Measurements from ENCODE around the gene NAT16. TPM values are rescaled to one million over a fixed set of nuclear protein-coding genes. Genes with fewer than 3 reads are reported as not detected.

Gene NAT16
- total and polyA plus RNA-seq, 2 donors (not counting 1 experiment from before 2014, with no cell fraction given), result not detected

DNA sequence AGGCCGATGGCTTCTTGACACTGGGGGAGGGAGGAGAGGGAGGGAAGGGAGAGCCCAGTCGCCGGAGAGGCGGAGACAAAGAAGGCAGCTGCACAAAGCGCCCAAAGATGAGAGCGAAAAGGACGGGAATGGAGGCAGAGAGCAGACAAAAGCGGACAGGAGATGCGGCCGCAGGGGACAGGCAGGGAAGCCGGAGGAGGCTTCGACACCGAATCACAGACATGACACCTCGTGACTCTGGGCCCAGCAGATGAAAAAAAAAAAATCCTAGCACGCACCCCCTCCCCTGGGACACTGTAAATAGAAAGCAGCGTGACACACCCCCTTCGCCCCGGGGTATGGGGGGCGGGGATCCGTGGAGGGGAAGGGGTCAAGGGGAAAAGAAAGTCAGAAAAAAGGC is 976 bp downstream of the NAT16 start:
- peak overlapping the region in 1 of 5 experiments; percentile 29 for H3K4me3 ChIP-seq (ENCODE audit: control extremely low read depth in 1 of 5, extremely low read depth in 1 of 5, insufficient read depth in 1 of 5, low read depth in 2 of 5, low read length in 4 of 5)
- Mint-ChIP-seq H3K9me3 (ENCODE audit: insufficient read depth) (no peaks in the 10 kb centered on the region), H3K27me3 (peaks cover 67% of the 10 kb centered on the region), H3K27ac (peak overlapping the region; percentile 32), H3K4me1 (peaks cover 25% of the 10 kb centered on the region), H3K4me3 (peak overlapping the region; percentile 73)
- no peak overlapping the region for H3K27ac ChIP-seq (ENCODE audit: low read length in 2 of 2)
- ChIA-PET POLR2A (interaction anchor here (0.6 kb wide), 1 partner anchor 327 kb away, joined by 7 read pairs; the partner anchor contains the start of gene SLC12A9), CTCF (no interaction called here)
- H2AFZ ChIP-seq (ENCODE audit: insufficient read depth, low read depth, low read length, poor library complexity, severe bottlenecking), result no peak overlapping the region
- no peaks in the 10 kb centered on the region for H3K79me2 ChIP-seq (ENCODE audit: control insufficient read depth, insufficient read depth, low read length)
- no peaks in the 10 kb centered on the region for H3K36me3 ChIP-seq (replicated peaks in 1 of 2; ENCODE audit: control extremely low read depth in 1 of 2, control insufficient read depth in 1 of 2, extremely low read depth in 1 of 2, insufficient read depth in 2 of 2, low read length in 1 of 2)
- H3K4me2 ChIP-seq (replicated peaks; ENCODE audit: low read depth, low read length, poor library complexity, severe bottlenecking), result peak overlapping the region; percentile 66
- TF ChIP-seq EZH2 (IDR thresholded peaks at IDR 0.05; ENCODE audit: borderline replicate concordance, insufficient read depth, low read depth, low read length, poor library complexity, severe bottlenecking), result no peak
- TF ChIP-seq, protein P1, sequence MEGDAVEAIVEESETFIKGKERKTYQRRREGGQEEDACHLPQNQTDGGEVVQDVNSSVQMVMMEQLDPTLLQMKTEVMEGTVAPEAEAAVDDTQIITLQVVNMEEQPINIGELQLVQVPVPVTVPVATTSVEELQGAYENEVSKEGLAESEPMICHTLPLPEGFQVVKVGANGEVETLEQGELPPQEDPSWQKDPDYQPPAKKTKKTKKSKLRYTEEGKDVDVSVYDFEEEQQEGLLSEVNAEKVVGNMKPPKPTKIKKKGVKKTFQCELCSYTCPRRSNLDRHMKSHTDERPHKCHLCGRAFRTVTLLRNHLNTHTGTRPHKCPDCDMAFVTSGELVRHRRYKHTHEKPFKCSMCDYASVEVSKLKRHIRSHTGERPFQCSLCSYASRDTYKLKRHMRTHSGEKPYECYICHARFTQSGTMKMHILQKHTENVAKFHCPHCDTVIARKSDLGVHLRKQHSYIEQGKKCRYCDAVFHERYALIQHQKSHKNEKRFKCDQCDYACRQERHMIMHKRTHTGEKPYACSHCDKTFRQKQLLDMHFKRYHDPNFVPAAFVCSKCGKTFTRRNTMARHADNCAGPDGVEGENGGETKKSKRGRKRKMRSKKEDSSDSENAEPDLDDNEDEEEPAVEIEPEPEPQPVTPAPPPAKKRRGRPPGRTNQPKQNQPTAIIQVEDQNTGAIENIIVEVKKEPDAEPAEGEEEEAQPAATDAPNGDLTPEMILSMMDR (IDR thresholded peaks at IDR 0.05), result no peak
- DNase-seq (peak; percentile 38), ATAC-seq (ENCODE audit: low read depth) (peak; percentile 15)
- H3K27me3 ChIP-seq (replicated peaks in 1 of 4; ENCODE audit: control extremely low read depth in 1 of 4, control insufficient read depth in 3 of 4, insufficient read depth in 4 of 4, low read length in 3 of 4), result peaks cover 0 to 83% (median 47%) of the 10 kb centered on the region in 4 experiments
- H3K9ac ChIP-seq (ENCODE audit: low read length), result peak overlapping the region; percentile 26
- intact Hi-C loops (cut with micrococcal nuclease), result no loop called here
- H3K9me3 ChIP-seq (ENCODE audit: control extremely low read depth in 1 of 3, control insufficient read depth in 2 of 3, insufficient read depth in 1 of 3, low read length in 2 of 3), result peaks cover 0 to 6% (median 0%) of the 10 kb centered on the region in 3 donors
- no peaks in the 10 kb centered on the region for H4K20me1 ChIP-seq (ENCODE audit: control insufficient read depth, insufficient read depth, low read length, poor library complexity, severe bottlenecking)
- WGBS (ENCODE audit: insufficient coverage), result 6% methylated on average over 10 of the region's 20 CpGs
- peaks cover 23 to 24% of the 10 kb centered on the region in 2 donors for H3K4me1 ChIP-seq (ENCODE audit: control insufficient read depth in 2 of 2, insufficient read depth in 2 of 2, low read length in 2 of 2)

DNA sequence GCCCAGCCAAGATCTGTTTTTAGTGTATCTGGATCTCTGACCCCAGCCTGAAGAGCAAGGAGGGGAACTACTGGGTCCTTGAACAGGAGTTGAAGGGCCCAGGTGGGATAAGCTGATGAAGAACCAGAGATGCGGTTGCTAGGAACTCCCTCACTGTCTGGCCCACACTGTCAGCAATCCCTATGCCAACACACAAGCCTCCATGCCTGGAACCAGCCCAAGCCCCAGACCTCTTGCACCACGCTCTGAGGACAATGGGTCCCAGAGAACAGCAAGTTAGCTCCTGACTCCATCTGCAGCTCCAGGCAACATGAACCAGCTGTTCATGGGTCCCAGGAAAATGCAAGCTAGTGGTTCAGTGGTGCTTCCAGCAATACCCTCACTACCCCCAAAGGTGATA is 2.4 kb downstream of the NAT16 start:
- no peak overlapping the region for H3K27ac ChIP-seq (ENCODE audit: low read length in 2 of 2)
- ATAC-seq (ENCODE audit: low read depth) (no peak), DNase-seq (no peak)
- no peaks in the 10 kb centered on the region for H3K79me2 ChIP-seq (ENCODE audit: control insufficient read depth, insufficient read depth, low read length)
- no peak overlapping the region for H3K9ac ChIP-seq (ENCODE audit: low read length)
- H3K4me3 Mint-ChIP-seq, result no peak overlapping the region
- no peaks in the 10 kb centered on the region for H4K20me1 ChIP-seq (ENCODE audit: control insufficient read depth, insufficient read depth, low read length, poor library complexity, severe bottlenecking)
- WGBS (ENCODE audit: insufficient coverage), result 82% methylated on average over 1 of the region's 2 CpGs
- no peak overlapping the region for H3K4me2 ChIP-seq (replicated peaks; ENCODE audit: low read depth, low read length, poor library complexity, severe bottlenecking)
- H3K27me3 Mint-ChIP-seq, result peaks cover 73% of the 10 kb centered on the region
- TF ChIP-seq, protein P1 (IDR thresholded peaks at IDR 0.05), result no peak
- TF ChIP-seq EZH2 (IDR thresholded peaks at IDR 0.05; ENCODE audit: borderline replicate concordance, insufficient read depth, low read depth, low read length, poor library complexity, severe bottlenecking), result no peak
- CTCF ChIA-PET, result interaction anchor here (3.2 kb wide), 1 partner anchor 15 kb away, joined by 13 read pairs; no protein-coding TSS in a partner anchor
- peaks cover 0 to 21% (median 1%) of the 10 kb centered on the region in 3 donors for H3K9me3 ChIP-seq (ENCODE audit: control extremely low read depth in 1 of 3, control insufficient read depth in 2 of 3, insufficient read depth in 1 of 3, low read length in 2 of 3)
- H3K9me3 Mint-ChIP-seq (ENCODE audit: insufficient read depth), result no peaks in the 10 kb centered on the region
- peaks cover 33% of the 10 kb centered on the region for H3K4me1 Mint-ChIP-seq
- peaks cover 37 to 38% of the 10 kb centered on the region in 2 donors for H3K4me1 ChIP-seq (ENCODE audit: control insufficient read depth in 2 of 2, insufficient read depth in 2 of 2, low read length in 2 of 2)
- H3K27ac Mint-ChIP-seq, result no peak overlapping the region
- H3K36me3 ChIP-seq (replicated peaks in 1 of 2; ENCODE audit: control extremely low read depth in 1 of 2, control insufficient read depth in 1 of 2, extremely low read depth in 1 of 2, insufficient read depth in 2 of 2, low read length in 1 of 2), result no peaks in the 10 kb centered on the region
- POLR2A ChIA-PET, result no interaction called here
- intact Hi-C loops (cut with micrococcal nuclease), result no loop called here
- peaks cover 0 to 91% (median 58%) of the 10 kb centered on the region in 4 experiments for H3K27me3 ChIP-seq (replicated peaks in 1 of 4; ENCODE audit: control extremely low read depth in 1 of 4, control insufficient read depth in 3 of 4, insufficient read depth in 4 of 4, low read length in 3 of 4)
- H2AFZ ChIP-seq (ENCODE audit: insufficient read depth, low read depth, low read length, poor library complexity, severe bottlenecking), result no peak overlapping the region
- no peak overlapping the region for H3K4me3 ChIP-seq (ENCODE audit: control extremely low read depth in 1 of 5, extremely low read depth in 1 of 5, insufficient read depth in 1 of 5, low read depth in 2 of 5, low read length in 4 of 5)

All from B cell (primary cell).